T-helper 2 cell treated with Interferon-gamma antibody and Interleukin-4, amounts not matched to agents 5 μg/mL and 100 μg/mL, for 36 hours (primary cell): ENCODE measurements around the gene MGAM2.
"Not testable (repeated sequence)": the region's sequence is repeated elsewhere in the genome, so short reads cannot be mapped to it uniquely, and the experiment has no call there.

Source experiments
- DNase-seq: peaks from one replicate; pipeline ENCODE4 v3.0.0; 2021; ENCODE audit warnings: low spot score
- H3K27ac Mint-ChIP-seq: one replicate; pipeline ENCODE4 v1.8.0; 2021; ENCODE audit warnings: mild to moderate bottlenecking, mixed read lengths
- H3K27me3 Mint-ChIP-seq: one replicate; pipeline ENCODE4 v1.8.0; 2021; ENCODE audit warnings: low read depth, mixed read lengths
- H3K36me3 Mint-ChIP-seq: one replicate; pipeline ENCODE4 v1.8.0; 2021; ENCODE audit warnings: low read depth, mixed read lengths
- H3K4me1 Mint-ChIP-seq: one replicate; pipeline ENCODE4 v1.8.0; 2021; ENCODE audit warnings: low read depth, mixed read lengths
- H3K4me3 Mint-ChIP-seq: one replicate; pipeline ENCODE4 v1.8.0; 2022; ENCODE audit warnings: mild to moderate bottlenecking, moderate library complexity, mixed read lengths
- H3K9me3 Mint-ChIP-seq: one replicate; pipeline ENCODE4 v1.8.0; 2021; ENCODE audit warnings: mixed read lengths

MGAM2 gene

DNA sequence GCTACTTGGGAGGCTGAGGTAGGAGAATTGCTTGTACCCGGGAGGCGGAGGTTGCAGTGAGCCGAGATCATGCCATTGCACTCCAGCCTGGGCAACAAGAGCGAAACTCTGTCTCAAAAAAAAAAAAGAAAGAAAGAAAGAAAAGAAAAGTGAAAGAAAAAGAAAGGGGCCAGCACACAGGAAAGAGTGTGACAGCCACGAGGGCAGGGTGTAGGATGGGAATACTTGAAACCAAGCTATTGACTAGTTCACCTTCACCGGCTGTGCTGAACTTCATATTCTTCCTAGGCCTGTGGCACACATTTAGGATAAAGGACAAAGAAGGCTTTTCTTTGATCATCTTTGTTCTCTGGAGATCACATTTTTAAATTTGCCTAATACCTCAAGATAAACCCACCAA is 9.7 kb upstream of the MGAM2 start:
- H3K27me3 Mint-ChIP-seq = peaks cover 10% of the 10 kb centered on the region

GRCh38 chr7:142104550-142105527 is 6.7 kb upstream of the MGAM2 start:
- Mint-ChIP-seq H3K4me3 (no peak overlapping the region), H3K27ac (no peak overlapping the region), H3K36me3 (no peaks in the 10 kb centered on the region), H3K4me1 (peaks cover 6% of the 10 kb centered on the region), H3K9me3 (no peaks in the 10 kb centered on the region), H3K27me3 (peaks cover 12% of the 10 kb centered on the region)
- no peak for DNase-seq

More for the DNA sequence above, 9.7 kb upstream of the MGAM2 start:
- not testable (repeated sequence) for H3K4me3 Mint-ChIP-seq, H3K36me3 Mint-ChIP-seq, H3K27ac Mint-ChIP-seq, H3K9me3 Mint-ChIP-seq, H3K4me1 Mint-ChIP-seq, DNase-seq

DNA sequence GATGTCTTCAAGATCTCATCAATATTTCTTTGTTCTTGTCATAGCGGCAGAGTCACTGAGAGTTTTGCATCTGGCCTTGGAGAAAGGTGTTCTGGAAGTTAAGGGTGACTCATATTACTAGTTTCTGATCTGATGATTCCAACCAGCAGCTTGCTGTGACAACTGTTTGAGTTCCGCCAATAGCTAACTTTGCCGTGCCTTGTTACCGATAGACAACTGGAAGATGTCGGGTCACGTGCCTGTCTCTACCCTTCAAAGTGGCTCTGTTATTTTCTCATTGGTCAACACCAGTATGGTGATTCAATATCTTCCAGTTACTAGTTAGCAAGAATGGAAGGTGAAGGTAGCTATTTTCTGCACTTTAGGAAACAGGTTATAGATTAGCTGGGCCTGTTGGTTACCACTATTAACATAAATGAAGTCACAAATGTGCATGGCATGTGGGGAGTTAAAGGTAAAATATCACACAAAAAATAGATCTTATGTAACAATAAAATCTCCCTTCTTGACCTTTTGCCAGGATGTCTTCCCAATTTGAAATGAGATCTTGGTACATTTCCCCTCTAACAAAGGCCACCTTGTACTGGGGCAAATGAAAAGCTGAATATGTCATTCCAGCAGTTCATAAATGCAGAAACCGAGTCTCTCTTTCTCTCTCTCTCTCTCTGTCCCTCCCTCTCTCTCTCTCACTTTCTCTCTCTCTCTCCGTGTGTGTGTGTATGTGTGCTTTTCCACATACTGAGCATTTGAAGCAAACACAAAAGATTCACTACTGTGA is 2.6 kb upstream of the MGAM2 start:
- peaks cover 12% of the 10 kb centered on the region for H3K27me3 Mint-ChIP-seq

GRCh38 chr7:142110098-142110497 is 1.4 kb upstream of the MGAM2 start:
- Mint-ChIP-seq H3K36me3 (no peaks in the 10 kb centered on the region), H3K4me3 (no peak overlapping the region), H3K27me3 (peaks cover 8% of the 10 kb centered on the region), H3K4me1 (no peaks in the 10 kb centered on the region), H3K27ac (no peak overlapping the region), H3K9me3 (no peaks in the 10 kb centered on the region)
- DNase-seq = no peak

More for the DNA sequence above, 2.6 kb upstream of the MGAM2 start:
- no peaks in the 10 kb centered on the region for H3K9me3 Mint-ChIP-seq
- no peak overlapping the region for H3K4me3 Mint-ChIP-seq
- no peaks in the 10 kb centered on the region for H3K36me3 Mint-ChIP-seq
- no peak overlapping the region for H3K27ac Mint-ChIP-seq
- H3K4me1 Mint-ChIP-seq = peaks cover 4% of the 10 kb centered on the region
- no peak for DNase-seq

- Mint-ChIP-seq H3K36me3 (no peaks in the 10 kb centered on the region), H3K4me1 (no peaks in the 10 kb centered on the region), H3K27ac (no peak overlapping the region), H3K27me3 (peaks cover 8% of the 10 kb centered on the region), H3K4me3 (no peak overlapping the region), H3K9me3 (no peaks in the 10 kb centered on the region)
- DNase-seq = no peak
These were observed 880 bp upstream of the MGAM2 start for GRCh38 chr7:142110638-142111037.

DNA sequence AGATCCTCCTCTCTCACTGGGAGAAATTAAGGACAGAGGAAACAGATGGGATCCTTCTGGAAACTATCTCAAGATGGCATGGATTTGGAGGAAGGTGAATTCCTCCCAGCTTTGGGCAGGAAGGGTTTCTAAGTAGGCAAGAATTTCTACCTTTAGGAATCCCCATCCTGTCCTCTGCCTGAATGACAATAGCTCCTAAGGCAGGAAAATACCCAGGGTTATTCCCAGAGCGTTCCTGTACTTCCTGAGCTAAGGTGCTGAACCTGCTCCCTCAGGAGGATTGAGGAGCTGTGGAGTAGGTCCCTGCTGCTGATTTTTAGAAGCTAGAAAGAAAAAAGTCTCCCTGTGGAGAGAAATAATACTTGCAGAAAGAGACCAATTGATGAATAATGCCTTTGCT is 568 bp downstream of the MGAM2 start:
- Mint-ChIP-seq H3K4me1 (no peaks in the 10 kb centered on the region), H3K27ac (no peak overlapping the region), H3K36me3 (no peaks in the 10 kb centered on the region), H3K9me3 (no peaks in the 10 kb centered on the region), H3K4me3 (no peak overlapping the region), H3K27me3 (peaks cover 2% of the 10 kb centered on the region)
- no peak for DNase-seq

- Mint-ChIP-seq H3K27me3 (no peaks in the 10 kb centered on the region), H3K36me3 (no peaks in the 10 kb centered on the region), H3K4me3 (no peak overlapping the region), H3K4me1 (no peaks in the 10 kb centered on the region), H3K27ac (no peak overlapping the region), H3K9me3 (no peaks in the 10 kb centered on the region)
- no peak for DNase-seq
These were observed 2.7 kb downstream of the MGAM2 start for GRCh38 chr7:142114207-142114606.

DNA sequence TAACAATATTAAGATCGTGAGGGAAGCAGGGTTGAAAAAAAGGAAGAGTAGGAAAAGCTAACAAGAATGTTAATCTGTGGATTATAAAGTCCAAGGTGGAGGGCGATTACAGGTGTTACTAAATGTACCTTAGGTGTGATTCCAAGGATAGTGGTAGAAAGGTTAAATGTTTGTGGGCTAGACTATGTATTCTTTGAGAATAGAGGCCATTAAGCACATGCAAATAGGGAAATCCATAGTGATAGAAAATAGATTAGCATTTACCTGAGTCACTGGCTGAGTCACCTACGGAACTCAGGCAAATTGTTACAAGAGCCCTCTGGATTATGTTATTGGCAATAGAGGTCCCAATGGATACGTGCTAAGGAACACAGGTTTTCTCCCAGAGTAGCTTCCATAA is 9.0 kb downstream of the MGAM2 start:
- DNase-seq = no peak
- Mint-ChIP-seq H3K4me1 (no peaks in the 10 kb centered on the region), H3K9me3 (no peaks in the 10 kb centered on the region), H3K27me3 (no peaks in the 10 kb centered on the region), H3K27ac (no peak overlapping the region), H3K36me3 (no peaks in the 10 kb centered on the region), H3K4me3 (no peak overlapping the region)

DNA sequence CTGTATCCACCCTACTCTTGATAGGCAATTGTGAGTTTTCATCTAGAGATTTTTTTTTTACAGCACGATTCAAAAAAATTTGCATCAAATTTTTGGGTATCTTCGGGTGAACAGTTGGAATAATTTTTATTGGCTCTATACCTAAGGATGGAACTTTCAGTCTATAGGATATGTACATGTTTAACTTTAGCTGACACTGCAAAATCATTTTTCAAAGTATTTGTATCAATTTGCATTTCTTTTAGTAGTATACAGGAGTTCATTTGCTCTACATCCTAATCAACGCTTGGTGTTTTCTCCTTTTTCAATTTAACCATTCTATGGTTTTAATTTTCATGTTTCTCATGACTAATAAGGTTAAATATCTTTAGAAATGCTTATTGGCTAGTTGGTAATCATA is 11.7 kb downstream of the MGAM2 start:
- H3K4me1 Mint-ChIP-seq = no peaks in the 10 kb centered on the region
- no peak overlapping the region for H3K4me3 Mint-ChIP-seq
- no peaks in the 10 kb centered on the region for H3K27me3 Mint-ChIP-seq
- H3K36me3 Mint-ChIP-seq = no peaks in the 10 kb centered on the region
- no peak for DNase-seq
- H3K9me3 Mint-ChIP-seq = no peaks in the 10 kb centered on the region
- no peak overlapping the region for H3K27ac Mint-ChIP-seq

GRCh38 chr7:142125256-142125955 is 13.9 kb downstream of the MGAM2 start:
- no peaks in the 10 kb centered on the region for H3K36me3 Mint-ChIP-seq
- H3K9me3 Mint-ChIP-seq = no peaks in the 10 kb centered on the region
- no peaks in the 10 kb centered on the region for H3K4me1 Mint-ChIP-seq
- no peak for DNase-seq
- H3K27ac Mint-ChIP-seq = no peak overlapping the region
- no peaks in the 10 kb centered on the region for H3K27me3 Mint-ChIP-seq
- H3K4me3 Mint-ChIP-seq = no peak overlapping the region

DNA sequence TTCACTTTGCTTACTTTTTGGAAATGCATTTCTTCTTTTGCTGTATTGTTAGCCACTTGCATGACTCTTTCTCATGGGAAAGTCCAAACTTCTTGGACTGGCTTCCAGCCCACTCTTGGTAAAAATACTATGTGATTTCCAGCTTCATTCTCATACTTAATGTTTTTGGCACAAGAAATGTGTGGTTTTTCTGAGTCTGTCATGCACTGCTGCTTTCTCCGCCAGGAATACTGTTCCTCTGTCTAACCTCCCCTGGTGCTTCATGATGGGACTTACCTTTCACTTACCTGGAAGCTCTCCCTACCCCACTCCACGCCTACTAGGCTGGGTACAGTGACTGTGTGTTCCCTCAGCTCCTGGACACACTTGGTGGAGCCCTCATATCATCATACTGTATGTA is 18.7 kb downstream of the MGAM2 start:
- Mint-ChIP-seq H3K27me3 (no peaks in the 10 kb centered on the region), H3K4me1 (no peaks in the 10 kb centered on the region), H3K4me3 (no peak overlapping the region), H3K36me3 (no peaks in the 10 kb centered on the region), H3K9me3 (no peaks in the 10 kb centered on the region), H3K27ac (no peak overlapping the region)
- DNase-seq = no peak

DNA sequence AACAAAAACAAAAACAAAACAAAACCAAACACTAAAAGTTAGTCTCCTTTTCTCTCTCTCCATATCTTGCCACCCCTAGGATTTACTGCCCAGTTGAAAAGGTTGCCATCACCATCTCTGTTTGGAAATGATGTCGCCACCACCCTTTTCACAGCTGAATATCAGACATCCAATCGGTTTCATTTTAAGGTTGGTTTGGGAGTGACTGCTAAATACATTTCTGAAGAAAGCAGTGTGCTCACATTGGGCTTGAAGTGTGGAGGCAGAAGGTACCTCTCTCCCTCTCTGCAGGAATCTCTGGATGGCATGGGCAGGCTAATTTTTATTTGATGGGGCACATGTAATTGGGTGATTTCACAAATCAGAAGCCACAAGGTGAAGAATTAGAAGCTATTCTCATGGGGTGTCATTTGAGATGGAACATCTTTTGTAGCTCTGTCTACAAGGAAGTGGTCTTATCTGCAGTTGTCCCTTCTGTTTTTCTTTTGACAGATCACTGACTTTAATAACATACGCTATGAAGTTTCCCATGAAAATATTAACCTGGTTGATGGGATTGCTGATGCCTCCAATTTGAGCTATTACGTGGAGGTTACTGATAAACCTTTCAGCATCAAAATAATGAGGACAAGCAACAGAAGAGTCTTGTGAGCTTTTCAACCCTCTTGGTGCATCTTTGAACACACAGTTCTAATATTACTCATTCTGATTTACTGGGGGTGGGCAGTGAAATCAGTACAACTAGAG is 20.1 kb downstream of the MGAM2 start:
- Mint-ChIP-seq H3K4me3 (no peak overlapping the region), H3K27ac (peak overlapping the region; percentile 14), H3K36me3 (no peaks in the 10 kb centered on the region), H3K4me1 (no peaks in the 10 kb centered on the region), H3K9me3 (no peaks in the 10 kb centered on the region), H3K27me3 (no peaks in the 10 kb centered on the region)
- no peak for DNase-seq

- Mint-ChIP-seq H3K36me3 (no peaks in the 10 kb centered on the region), H3K27me3 (no peaks in the 10 kb centered on the region), H3K27ac (no peak overlapping the region), H3K4me3 (no peak overlapping the region), H3K9me3 (no peaks in the 10 kb centered on the region), H3K4me1 (no peaks in the 10 kb centered on the region)
- DNase-seq = no peak
These were observed 22.2 kb downstream of the MGAM2 start for GRCh38 chr7:142133731-142134148.
